HG03045 (cell line): ENCODE data around the gene MAPK13.
"Not testable (repeated sequence)": the region's sequence is repeated elsewhere in the genome, so short reads cannot be mapped to it uniquely, and the experiment has no call there.

Experiments
- ATAC-seq: cut with Tn5 transposase; IDR thresholded peaks from one replicate; pipeline ENCODE4 v1.9.1; 2021; ENCODE audit warnings: mild to moderate bottlenecking, moderate library complexity; ENCODE audit not compliant: unreplicated experiment

The MAPK13 gene

GRCh38 chr6:36126553-36127458, 3.5 kb upstream of the MAPK13 start:
- no peak for ATAC-seq

- no peak for ATAC-seq
Observed at GRCh38 chr6:36127462-36128016, 2.8 kb upstream of the MAPK13 start.

- ATAC-seq: no peak
Observed at GRCh38 chr6:36128073-36128472, 2.2 kb upstream of the MAPK13 start.

- ATAC-seq: no peak
Observed at GRCh38 chr6:36128793-36129192, 1.5 kb upstream of the MAPK13 start.

- ATAC-seq: not testable (repeated sequence)
Observed at GRCh38 chr6:36129334-36129733, 979 bp upstream of the MAPK13 start.

GRCh38 chr6:36130667-36131510, 576 bp downstream of the MAPK13 start:
- peak; percentile 30 for ATAC-seq

- peak; percentile 74 for ATAC-seq
Observed at GRCh38 chr6:36131511-36132245, 1.4 kb downstream of the MAPK13 start.

- no peak for ATAC-seq
Observed at GRCh38 chr6:36132246-36132895, 2.1 kb downstream of the MAPK13 start.

GRCh38 chr6:36133148-36133547, 2.8 kb downstream of the MAPK13 start:
- ATAC-seq: no peak

GRCh38 chr6:36133912-36134311, 3.6 kb downstream of the MAPK13 start:
- ATAC-seq: no peak

GRCh38 chr6:36135053-36135731, 4.9 kb downstream of the MAPK13 start:
- ATAC-seq: no peak

- no peak for ATAC-seq
Observed at GRCh38 chr6:36136034-36136433, 5.7 kb downstream of the MAPK13 start.

- ATAC-seq: no peak
Observed at GRCh38 chr6:36136551-36136950, 6.2 kb downstream of the MAPK13 start.

GRCh38 chr6:36138667-36139066, 8.4 kb downstream of the MAPK13 start:
- ATAC-seq: no peak

GRCh38 chr6:36139431-36139830, 9.1 kb downstream of the MAPK13 start:
- no peak for ATAC-seq

- no peak for ATAC-seq
Observed at GRCh38 chr6:36139991-36140710, 9.8 kb downstream of the MAPK13 start.

GRCh38 chr6:36141091-36141490, 10.8 kb downstream of the MAPK13 start:
- no peak for ATAC-seq

- no peak for ATAC-seq
Observed at GRCh38 chr6:36141961-36142360, 11.6 kb downstream of the MAPK13 start.
